Fibroblast of mammary gland (primary cell): ENCODE measurements around the gene MYO1E.
A peak's percentile ranks its signal among the peaks of the same experiment; 100 is the strongest.
"Not testable (repeated sequence)": the region's sequence is repeated elsewhere in the genome, so short reads cannot be mapped to it uniquely, and the experiment has no call there.

Experiments used
- DNase-seq: peaks from one replicate; pipeline ENCODE4 v3.0.0-alpha.2; 2010; ENCODE audit warnings: low read depth
- H3K4me3 ChIP-seq: 2 replicates; pipeline ENCODE4 v1.5.1; 2011; ENCODE audit warnings: low read depth, mild to moderate bottlenecking, low read length, moderate library complexity; ENCODE audit not compliant: control insufficient read depth
- CTCF ChIP-seq: conservative IDR thresholded peaks from 2 replicates; pipeline ENCODE4 v1.5.1; 2011; ENCODE audit warnings: low read depth, low read length, inconsistent platforms; ENCODE audit not compliant: control insufficient read depth, insufficient read depth

MYO1E gene

GRCh38 chr15:59168536-59168935 is 204.1 kb downstream of the MYO1E start:
- no peak overlapping the region for H3K4me3 ChIP-seq
- TF ChIP-seq CTCF: no peak
- peak; percentile 73 for DNase-seq

- no peak for TF ChIP-seq CTCF
- DNase-seq: no peak
- no peak overlapping the region for H3K4me3 ChIP-seq
Measured at GRCh38 chr15:59166601-59167265, 205.9 kb downstream of the MYO1E start.

- no peak overlapping the region for H3K4me3 ChIP-seq
- DNase-seq: peak; percentile 68
- no peak for TF ChIP-seq CTCF
Measured at GRCh38 chr15:59166166-59166565, 206.5 kb downstream of the MYO1E start.

- no peak for TF ChIP-seq CTCF
- DNase-seq: no peak
- H3K4me3 ChIP-seq: no peak overlapping the region
Measured at GRCh38 chr15:59165726-59166125, 206.9 kb downstream of the MYO1E start.

GRCh38 chr15:59162080-59162479 is 210.6 kb downstream of the MYO1E start:
- not testable (repeated sequence) for H3K4me3 ChIP-seq, DNase-seq

- DNase-seq: no peak
- H3K4me3 ChIP-seq: no peak overlapping the region
- peak; percentile 47 for TF ChIP-seq CTCF
Measured at GRCh38 chr15:59160880-59161593, 211.6 kb downstream of the MYO1E start.

- H3K4me3 ChIP-seq: no peak overlapping the region
- no peak for DNase-seq
- TF ChIP-seq CTCF: no peak
Measured at GRCh38 chr15:59159210-59159609, 213.5 kb downstream of the MYO1E start.
